ENCODE measurements around the gene CNPY2. TPM values are rescaled to one million over a fixed set of nuclear protein-coding genes. Genes with fewer than 3 reads are reported as not detected.

Gene CNPY2
- total and polyA plus RNA-seq, 2 of the 13 experiments (the other 11 are each of a cell fraction or from before 2014, with no cell fraction given), result 285 to 356 TPM

GRCh38 chr12:56359851-56360767 lies 44.3 kb upstream of the CNPY2 start, which contains the start of gene STAT2 (continued):
- TF ChIP-seq NFAT5 (CRISPR knock-in tag; IDR thresholded peaks at IDR 0.05) (no peak), ZSCAN20 (CRISPR knock-in tag; IDR thresholded peaks at IDR 0.05; ENCODE audit: borderline replicate concordance) (no peak), HOXA7 (CRISPR knock-in tag; IDR thresholded peaks at IDR 0.05) (no peak), ZFP36L2 (CRISPR knock-in tag; IDR thresholded peaks at IDR 0.05) (no peak), ZNF275 (CRISPR knock-in tag; IDR thresholded peaks at IDR 0.05; ENCODE audit: borderline replicate concordance) (no peak; the same call in none of the 2 replicates), TBL1XR1 (IDR thresholded peaks at IDR 0.05; ENCODE audit: borderline replicate concordance, low read length, partially characterized antibody) (no peak), HOXA9 (CRISPR knock-in tag; IDR thresholded peaks at IDR 0.05; ENCODE audit: borderline replicate concordance) (no peak), NR2C2 (CRISPR knock-in tag; IDR thresholded peaks at IDR 0.05; ENCODE audit: borderline replicate concordance) (peak; percentile 82; the same call in 1 of the 2 replicates), NCOR1 (IDR thresholded peaks at IDR 0.05; ENCODE audit: borderline replicate concordance, low read length) (peak; percentile 83), ZNF34 (CRISPR knock-in tag; IDR thresholded peaks at IDR 0.05; ENCODE audit: borderline replicate concordance) (no peak), AFF4 (CRISPR knock-in tag; IDR thresholded peaks at IDR 0.05) (no peak), KLF12 (CRISPR knock-in tag; IDR thresholded peaks at IDR 0.05; ENCODE audit: borderline replicate concordance) (peak; percentile 44; the same call in 1 of the 2 replicates), ZNF660 (CRISPR knock-in tag; IDR thresholded peaks at IDR 0.05; ENCODE audit: borderline replicate concordance, low read depth) (no peak), ZNF781 (CRISPR knock-in tag; IDR thresholded peaks at IDR 0.05; ENCODE audit: borderline replicate concordance, not compliant biosample characterization) (no peak), MZF1 (CRISPR knock-in tag; IDR thresholded peaks at IDR 0.05; ENCODE audit: borderline replicate concordance) (no peak), ZNF749 (CRISPR knock-in tag; IDR thresholded peaks at IDR 0.05; ENCODE audit: borderline replicate concordance) (no peak), PITX1 (CRISPR knock-in tag; IDR thresholded peaks at IDR 0.05) (peak; percentile 74; the same call in 1 of the 2 replicates), SIX4 (CRISPR knock-in tag; IDR thresholded peaks at IDR 0.05) (no peak)

Data from HepG2 (cell line).